T-cell (primary cell): ENCODE measurements around the gene ATR. TPM values are rescaled to one million over a fixed set of nuclear protein-coding genes. Genes with fewer than 3 reads are reported as not detected.
"Not testable (repeated sequence)": the region's sequence is repeated elsewhere in the genome, so short reads cannot be mapped to it uniquely, and the experiment has no call there.

Source experiments
- ATAC-seq, 4 experiments: fragments of 200-7000 bp in 3 of 4; fragments of 150-1000 bp in 1 of 4; cut with Tn5 transposase; replicated peaks in 1 of 4; 1 replicate in 3 of 4; 2 replicates in 1 of 4; pipeline ENCODE4 v1.10.0; 2021; ENCODE audit warnings: moderate library complexity in 3 of 4, mild to moderate bottlenecking in 2 of 4, moderate number of reproducible peaks in 1 of 4
- CTCF ChIA-PET, 2 donors: fragments of 300-600 bp; sonication (Branson Sonifier 250); formaldehyde crosslinking; loops; one replicate each; lab custom pipeline; 2022; ENCODE audit warnings: antibody characterized with exemption in 2 of 2; lab: Charles Lee
- POLR2A ChIA-PET, 2 donors: fragments of 300-600 bp; sonication (Branson Sonifier 250); formaldehyde crosslinking; loops; one replicate each; lab custom pipeline; 2022; ENCODE audit warnings: antibody characterized with exemption in 2 of 2; lab: Charles Lee
- DNase-seq, 35 experiments: peaks; one replicate each; pipeline versions ENCODE4 v3.0.0 to v3.0.0-alpha.2; 2013 to 2023
- H3K27ac ChIP-seq: one replicate; pipeline ENCODE4 v1.5.1; 2013; ENCODE audit warnings: low read length
- H3K27me3 ChIP-seq, 2 experiments: replicated peaks in 1 of 2; 1 replicate in 1 of 2; 2 replicates in 1 of 2; pipeline versions ENCODE4 v1.6.1 to v1.7.0; 2013; ENCODE audit warnings: low read length in 1 of 2, mixed read lengths in 1 of 2; ENCODE audit not compliant: control insufficient read depth in 2 of 2, insufficient read depth in 2 of 2; ENCODE audit errors: extremely low read depth in 1 of 2
- H3K36me3 ChIP-seq, 2 donors: 1 replicate in 1 of 2; 2 replicates in 1 of 2; pipeline versions ENCODE4 v1.6.1 to v1.7.0; 2013; ENCODE audit warnings: low read length in 1 of 2; ENCODE audit not compliant: control insufficient read depth in 2 of 2, insufficient read depth in 1 of 2; ENCODE audit errors: extremely low read depth in 1 of 2
- H3K4me1 ChIP-seq, 2 experiments: 1 replicate in 1 of 2; 2 replicates in 1 of 2; pipeline versions ENCODE4 v1.6.1 to v1.7.0; 2013; ENCODE audit warnings: low read length in 2 of 2, mixed read lengths in 1 of 2; ENCODE audit not compliant: insufficient read depth in 2 of 2, control insufficient read depth in 1 of 2; ENCODE audit errors: extremely low read depth in 1 of 2
- H3K4me3 ChIP-seq, 2 donors: 1 replicate in 1 of 2; 2 replicates in 1 of 2; pipeline versions ENCODE4 v1.5.1 to v1.7.0; 2013; ENCODE audit warnings: mild to moderate bottlenecking in 2 of 2, low read length in 1 of 2, moderate library complexity in 1 of 2; ENCODE audit not compliant: control insufficient read depth in 1 of 2; ENCODE audit errors: extremely low read depth in 1 of 2
- H3K9me3 ChIP-seq: 2 replicates; pipeline ENCODE4 v1.7.0; 2013
- H3K27ac Mint-ChIP-seq, 2 donors: one replicate each; pipeline ENCODE4 v1.8.0; 2020 to 2021; ENCODE audit warnings: mild to moderate bottlenecking in 2 of 2, mixed read lengths in 2 of 2
- H3K27me3 Mint-ChIP-seq, 2 donors: one replicate each; pipeline ENCODE4 v1.8.0; 2021 to 2022; ENCODE audit warnings: mixed read lengths in 2 of 2
- H3K36me3 Mint-ChIP-seq: one replicate; pipeline ENCODE4 v1.8.0; 2021; ENCODE audit warnings: mixed read lengths
- H3K4me1 Mint-ChIP-seq, 3 donors: one replicate each; pipeline ENCODE4 v1.8.0; 2020 to 2022; ENCODE audit warnings: mixed read lengths in 3 of 3, mild to moderate bottlenecking in 1 of 3
- H3K4me3 Mint-ChIP-seq, 3 donors: one replicate each; pipeline ENCODE4 v1.8.0; 2020 to 2022; ENCODE audit warnings: mild to moderate bottlenecking in 3 of 3, mixed read lengths in 3 of 3, moderate library complexity in 3 of 3
- H3K9me3 Mint-ChIP-seq, 3 donors: one replicate each; pipeline ENCODE4 v1.8.0; 2020 to 2022; ENCODE audit warnings: mixed read lengths in 3 of 3
- WGBS: methylation state at CpG from one replicate; pipeline ENCODE4 v1.1.5; 2013; ENCODE audit warnings: missing lambda C conversion rate; ENCODE audit not compliant: insufficient coverage; 5-methylcytosine and 5-hydroxymethylcytosine counted together
- total RNA-seq, 35 experiments: library from RNA in 6 of 35; stranded (reverse) in 6 of 35; fragments of 120-200 nt in 1 of 35; gene quantifications; one replicate each; pipeline versions ENCODE4 v1.2.1 to v1.2.4 and lab custom pipeline; 2013 to 2026

The ATR gene
- total RNA-seq, 5 donors from 2014 or later (not counting 1 experiment from before 2014, with no cell fraction given): 32.8 to 40.9 (median 36.3) TPM

DNA sequence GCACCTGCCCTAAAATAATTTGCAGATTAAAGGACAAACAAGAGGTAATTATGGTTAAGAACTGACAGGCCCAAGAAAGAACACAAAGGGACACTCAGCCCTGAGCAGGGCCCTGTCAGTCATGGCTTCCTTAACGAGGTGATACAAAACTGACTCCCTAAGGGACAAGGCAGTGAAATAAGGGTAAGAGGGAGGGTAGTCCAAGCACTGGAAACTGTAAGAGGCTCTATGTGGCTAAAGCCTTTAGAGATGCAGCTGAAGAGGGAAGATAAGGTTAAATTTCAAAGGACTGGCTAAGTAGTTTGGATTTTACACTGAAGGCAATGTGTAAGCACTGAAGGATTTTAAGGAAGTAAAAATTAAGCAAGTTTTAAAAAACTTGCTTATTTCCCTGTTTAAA is 3.9 kb downstream of the ATR start:
- Mint-ChIP-seq H3K27me3 (no peaks in the 10 kb centered on the region), H3K9me3 (no peaks in the 10 kb centered on the region), H3K36me3 (peaks cover 15% of the 10 kb centered on the region), H3K4me3 (no peak overlapping the region), H3K27ac (no peak overlapping the region), H3K4me1 (peaks cover 57 to 62% (median 58%) of the 10 kb centered on the region in 3 donors)
- CTCF ChIA-PET: interaction anchor here (0.6 to 0.7 kb wide), 2 partner anchors 442 to 1342 kb away, joined by 4 to 5 read pairs; no protein-coding TSS in a partner anchor
- H3K9me3 ChIP-seq: no peaks in the 10 kb centered on the region
- H3K27me3 ChIP-seq: no peaks in the 10 kb centered on the region
- no peak overlapping the region for H3K27ac ChIP-seq
- DNase-seq (no peak), ATAC-seq (no peak)
- H3K4me3 ChIP-seq: no peak overlapping the region
- POLR2A ChIA-PET: interaction anchor here in 1 of 2 donors (0.6 to 0.7 kb wide), 4 partner anchors 24 to 479 kb away, joined by 6 to 8 read pairs (median 7); partner anchors contain the start of gene TRPC1
- peaks cover 0 to 10% of the 10 kb centered on the region in 2 donors for H3K36me3 ChIP-seq
- 83% methylated on average over 1 of the region's 1 CpG for WGBS
- peaks cover 14 to 18% of the 10 kb centered on the region in 2 experiments for H3K4me1 ChIP-seq

DNA sequence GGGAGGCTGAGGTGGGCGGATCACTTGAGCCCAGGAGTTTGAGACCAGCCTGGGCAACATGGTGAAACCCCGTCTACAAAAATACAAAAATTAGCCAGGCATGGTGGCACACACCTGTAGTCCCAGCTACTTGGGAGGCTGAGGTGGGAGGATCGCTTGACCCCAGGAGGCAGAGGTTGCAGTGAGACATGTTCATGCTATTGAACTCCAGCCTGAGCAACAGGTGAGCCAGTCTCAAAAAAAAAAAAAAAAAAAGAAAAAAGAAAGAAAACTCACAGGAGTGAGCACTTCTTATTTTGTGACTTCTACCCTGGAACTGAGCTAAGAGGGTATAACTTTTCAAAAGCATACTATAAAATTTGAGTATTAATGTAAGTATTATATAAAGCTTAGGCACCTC is 4.3 kb downstream of the ATR start:
- CTCF ChIA-PET: interaction anchor here (0.7 kb wide), 2 partner anchors 41 to 442 kb away, joined by 5 to 8 read pairs; no protein-coding TSS in a partner anchor
- WGBS: 100% methylated on average over 2 of the region's 3 CpGs

DNA sequence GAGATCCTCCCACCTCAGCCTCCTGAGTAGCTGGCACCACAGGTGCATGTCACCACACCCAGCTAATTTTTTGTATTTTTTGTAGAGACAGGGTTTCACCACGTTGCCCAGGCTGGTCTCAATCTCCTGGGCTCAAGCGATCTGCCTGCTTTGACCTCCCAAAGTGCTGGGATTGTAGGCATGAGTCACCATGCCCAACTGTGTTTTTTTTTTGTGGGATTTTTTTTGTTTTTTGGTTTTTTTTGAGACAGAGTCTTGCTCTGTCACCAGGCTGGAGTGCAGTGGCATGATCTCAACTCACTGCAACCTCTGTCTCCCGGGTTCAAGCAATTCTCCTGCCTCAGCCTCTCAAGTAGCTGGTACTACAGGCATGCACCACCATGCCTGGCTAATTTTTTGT is 9.1 kb downstream of the ATR start:
- H3K27me3 Mint-ChIP-seq, H3K9me3 Mint-ChIP-seq, H3K9me3 ChIP-seq, H3K27ac ChIP-seq, ATAC-seq, POLR2A ChIA-PET, DNase-seq, H3K4me3 ChIP-seq, H3K4me3 Mint-ChIP-seq, H3K27ac Mint-ChIP-seq, H3K27me3 ChIP-seq, H3K4me1 ChIP-seq: not testable (repeated sequence)
- WGBS: 100% methylated on average over 2 of the region's 3 CpGs
- Mint-ChIP-seq H3K4me1 (peaks cover 15 to 28% (median 24%) of the 10 kb centered on the region in 3 donors), H3K36me3 (peaks cover 29% of the 10 kb centered on the region)
- peaks cover 0 to 29% of the 10 kb centered on the region in 2 donors for H3K36me3 ChIP-seq
- CTCF ChIA-PET: interaction anchor here in 1 of 2 donors (1.3 kb wide), 1 partner anchor 9 kb away, joined by 3 read pairs; the partner anchor contains the start of gene ATR

More for the DNA sequence above, 4.3 kb downstream of the ATR start:
- Histone ChIP-seq H3K4me1 (peaks cover 10 to 15% of the 10 kb centered on the region in 2 experiments), H3K36me3 (peaks cover 0 to 10% of the 10 kb centered on the region in 2 donors)
- H3K27me3 ChIP-seq, H3K9me3 Mint-ChIP-seq, H3K27me3 Mint-ChIP-seq, H3K9me3 ChIP-seq, ATAC-seq, DNase-seq, H3K27ac ChIP-seq, H3K4me3 ChIP-seq, H3K4me3 Mint-ChIP-seq, H3K27ac Mint-ChIP-seq: not testable (repeated sequence)
- Mint-ChIP-seq H3K4me1 (peaks cover 54 to 58% (median 54%) of the 10 kb centered on the region in 3 donors), H3K36me3 (peaks cover 15% of the 10 kb centered on the region)
- POLR2A ChIA-PET: interaction anchor here in 1 of 2 donors (0.6 kb wide), 3 partner anchors 51 to 478 kb away, joined by 6 to 8 read pairs (median 7); partner anchors contain the start of gene TRPC1

DNA sequence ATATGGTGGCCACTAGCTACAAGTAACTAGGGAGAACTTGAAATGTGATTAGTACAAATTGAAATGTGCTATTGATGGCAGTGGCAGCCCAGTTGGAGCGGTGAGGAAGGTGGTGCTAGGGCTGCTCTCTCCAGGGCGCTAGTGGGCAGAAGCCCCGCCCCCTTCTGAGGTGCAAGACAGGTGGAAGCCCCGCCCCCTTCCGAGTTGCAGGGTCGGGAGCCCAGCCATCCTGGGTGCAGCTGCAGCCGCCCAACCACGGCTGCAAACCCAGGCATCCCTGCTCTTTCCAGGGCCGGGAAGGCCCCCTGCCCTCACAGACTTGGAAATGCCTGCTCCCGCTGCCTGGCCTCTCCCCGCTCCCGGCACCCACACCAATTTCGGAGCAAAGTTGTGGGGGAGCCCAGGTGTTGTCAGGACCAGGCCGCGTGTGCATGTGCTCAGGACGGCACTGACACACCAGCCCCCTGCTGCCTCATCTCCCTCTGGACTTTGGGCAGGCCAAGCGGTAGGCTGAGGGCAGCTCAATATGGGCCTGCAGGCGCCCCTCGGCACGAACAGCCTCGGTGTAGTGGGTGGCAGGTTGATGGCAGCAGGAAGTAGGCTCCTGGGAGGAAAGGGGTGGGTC is 10.0 kb downstream of the ATR start:
- 98% methylated on average over 20 of the region's 21 CpGs for WGBS
- DNase-seq: no peak
- Mint-ChIP-seq H3K4me3 (no peak overlapping the region), H3K9me3 (no peaks in the 10 kb centered on the region), H3K27ac (no peak overlapping the region), H3K4me1 (peaks cover 6 to 20% (median 19%) of the 10 kb centered on the region in 3 donors), H3K27me3 (no peaks in the 10 kb centered on the region), H3K36me3 (peaks cover 36% of the 10 kb centered on the region)
- ChIA-PET CTCF (no interaction called here), POLR2A (interaction anchor here in 1 of 2 donors (0.9 kb wide), 1 partner anchor 26 kb away, joined by 3 read pairs; no protein-coding TSS in a partner anchor)
- Histone ChIP-seq H3K27ac (no peak overlapping the region), H3K4me1 (no peaks in the 10 kb centered on the region), H3K27me3 (no peaks in the 10 kb centered on the region), H3K36me3 (peaks cover 0 to 37% of the 10 kb centered on the region in 2 donors), H3K4me3 (no peak overlapping the region), H3K9me3 (no peaks in the 10 kb centered on the region)
- ATAC-seq: no peak

DNA sequence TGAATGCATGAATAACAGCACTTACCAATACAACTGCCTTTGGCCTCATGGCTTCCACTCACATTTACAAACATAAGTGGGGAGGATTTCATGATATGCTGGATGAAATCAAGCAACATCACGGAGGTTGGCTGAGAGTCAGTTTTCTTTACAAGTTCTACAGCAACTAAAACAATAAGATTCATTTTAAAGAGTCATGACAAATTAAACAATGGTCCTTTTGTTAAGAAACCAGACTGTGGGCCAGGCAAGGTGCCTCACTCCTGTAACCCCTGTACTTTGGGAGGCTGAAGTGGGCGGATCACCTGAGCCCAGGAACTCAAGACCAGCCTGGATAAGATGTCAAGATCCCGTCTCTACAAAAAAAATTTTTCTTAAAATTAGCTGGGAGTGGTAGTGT is 12.4 kb downstream of the ATR start:
- Histone ChIP-seq H3K36me3 (peaks cover 0 to 51% of the 10 kb centered on the region in 2 donors), H3K4me1 (no peaks in the 10 kb centered on the region), H3K9me3 (no peaks in the 10 kb centered on the region), H3K27ac (no peak overlapping the region), H3K27me3 (no peaks in the 10 kb centered on the region), H3K4me3 (no peak overlapping the region)
- no peaks in the 10 kb centered on the region for H3K27me3 Mint-ChIP-seq
- no peak overlapping the region for H3K4me3 Mint-ChIP-seq
- H3K27ac Mint-ChIP-seq: no peak overlapping the region
- peaks cover 53% of the 10 kb centered on the region for H3K36me3 Mint-ChIP-seq
- peaks cover 6 to 18% (median 12%) of the 10 kb centered on the region in 3 donors for H3K4me1 Mint-ChIP-seq
- no CpG with 5 or more reads among the region's 3 CpGs for WGBS
- ChIA-PET POLR2A (no interaction called here), CTCF (interaction anchor here in 1 of 2 donors (0.7 kb wide), 1 partner anchor 1537 kb away, joined by 4 read pairs; no protein-coding TSS in a partner anchor)
- DNase-seq (no peak), ATAC-seq (no peak)
- H3K9me3 Mint-ChIP-seq: no peaks in the 10 kb centered on the region

DNA sequence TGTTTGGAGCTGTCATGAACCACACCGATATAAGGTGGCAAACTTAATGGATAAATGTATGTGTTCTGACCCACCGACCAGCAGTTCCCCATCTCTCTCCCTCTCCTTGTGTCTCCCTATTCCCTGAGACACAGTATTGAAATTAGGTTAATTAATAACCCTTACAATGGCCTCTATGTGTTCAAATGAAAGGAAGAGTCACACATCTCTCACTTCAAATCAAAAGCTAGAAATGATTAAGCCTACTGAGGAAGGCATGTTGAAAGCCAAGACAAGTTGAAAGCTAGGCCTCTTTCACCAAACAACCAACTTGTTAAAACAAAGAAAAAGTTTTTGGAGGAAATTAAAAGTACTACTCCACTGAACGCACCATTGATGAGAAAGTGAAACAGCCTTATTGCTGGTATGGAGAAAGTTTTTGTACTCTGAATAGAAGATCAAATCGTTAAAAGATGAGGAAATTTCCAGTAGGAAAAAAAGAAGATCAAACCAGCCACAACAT is 15.0 kb downstream of the ATR start:
- Mint-ChIP-seq H3K9me3 (no peaks in the 10 kb centered on the region), H3K27ac (no peak overlapping the region), H3K36me3 (peaks cover 50% of the 10 kb centered on the region), H3K4me3 (no peak overlapping the region), H3K27me3 (no peaks in the 10 kb centered on the region), H3K4me1 (peaks cover 0 to 10% (median 9%) of the 10 kb centered on the region in 3 donors)
- Histone ChIP-seq H3K4me1 (no peaks in the 10 kb centered on the region), H3K27ac (no peak overlapping the region), H3K36me3 (peaks cover 0 to 63% of the 10 kb centered on the region in 2 donors), H3K27me3 (no peaks in the 10 kb centered on the region), H3K9me3 (no peaks in the 10 kb centered on the region), H3K4me3 (no peak overlapping the region)
- no CpG with 5 or more reads among the region's 4 CpGs for WGBS
- CTCF ChIA-PET: interaction anchor here in 1 of 2 donors (0.6 kb wide), 1 partner anchor 440 kb away, joined by 3 read pairs; no protein-coding TSS in a partner anchor
- no peak for ATAC-seq
- POLR2A ChIA-PET: interaction anchor here in 1 of 2 donors (0.6 kb wide), 1 partner anchor 54 kb away, joined by 3 read pairs; no protein-coding TSS in a partner anchor
- no peak for DNase-seq
